ENCODE data around the gene KDM2B.

KDM2B gene

DNA sequence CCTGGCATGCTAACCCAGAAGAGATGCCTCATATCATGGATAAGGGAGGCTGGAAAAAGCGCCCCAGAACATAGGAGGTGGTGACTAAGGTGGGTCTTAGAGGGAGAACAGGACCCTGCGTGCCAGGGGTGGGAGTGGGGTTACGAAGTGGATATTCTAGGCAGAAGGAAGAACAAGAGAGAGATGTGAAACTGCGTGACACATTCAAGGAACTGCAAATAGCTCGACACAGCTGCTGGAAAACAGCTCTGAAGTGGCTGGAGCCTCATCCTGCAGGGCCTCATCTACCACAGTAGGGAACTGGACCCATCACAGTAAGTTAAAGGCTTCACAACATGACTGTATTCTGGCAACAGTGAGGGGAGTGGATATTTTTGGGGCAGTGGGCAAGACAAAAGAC lies 119.8 kb downstream of the KDM2B start:
- no peak for DNase-seq (ENCODE audit: low read depth)

DNA sequence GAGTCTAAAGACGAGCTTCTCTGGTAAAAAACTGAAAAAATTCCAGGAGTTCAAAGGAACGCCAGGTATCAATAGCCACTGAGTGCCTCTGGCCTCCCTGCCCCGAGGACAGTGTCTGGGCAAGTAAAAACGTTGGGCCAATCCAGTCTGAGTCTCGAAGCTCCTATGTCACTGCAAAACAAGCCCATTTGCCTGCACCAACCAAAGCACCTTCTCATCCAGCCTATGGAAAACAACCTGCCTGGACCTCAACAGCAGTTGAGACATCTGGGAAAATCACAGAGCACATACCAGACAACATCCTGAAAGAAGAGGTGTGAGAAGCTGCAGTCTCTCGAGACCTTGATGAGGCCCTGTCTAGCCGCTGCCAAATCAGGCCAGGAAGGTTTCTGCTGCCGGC lies 124.3 kb downstream of the KDM2B start:
- DNase-seq (ENCODE audit: low read depth), result no peak

GRCh38 chr12:121455766-121456420 lies 124.9 kb downstream of the KDM2B start:
- no peak for DNase-seq (ENCODE audit: low read depth)

GRCh38 chr12:121454921-121455320 lies 125.9 kb downstream of the KDM2B start:
- no peak for DNase-seq (ENCODE audit: low read depth)

- no peak for DNase-seq (ENCODE audit: low read depth)
These were observed 127.2 kb downstream of the KDM2B start for GRCh38 chr12:121453629-121454028.

DNA sequence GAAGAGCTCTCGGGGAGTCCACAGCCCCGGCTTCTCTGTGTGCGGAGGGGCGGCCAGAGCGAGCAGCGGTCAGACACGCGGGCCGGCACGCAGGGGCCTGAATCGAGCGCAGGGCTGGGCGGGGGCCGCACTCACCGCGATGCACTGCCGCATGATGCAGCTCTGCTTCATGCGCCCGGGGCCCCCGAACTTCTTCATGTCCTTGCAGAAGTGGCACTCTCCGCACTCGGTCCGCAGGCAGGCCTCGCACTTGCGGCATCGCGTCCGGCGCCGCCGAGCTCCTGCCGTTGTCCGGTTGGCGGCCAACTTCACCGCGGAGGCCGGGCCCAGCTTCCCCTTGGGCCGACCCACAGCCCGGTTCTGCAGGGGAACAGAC lies 127.8 kb downstream of the KDM2B start:
- no peak for DNase-seq (ENCODE audit: low read depth)

GRCh38 chr12:121452340-121452984 lies 128.4 kb downstream of the KDM2B start:
- no peak for DNase-seq (ENCODE audit: low read depth)

DNA sequence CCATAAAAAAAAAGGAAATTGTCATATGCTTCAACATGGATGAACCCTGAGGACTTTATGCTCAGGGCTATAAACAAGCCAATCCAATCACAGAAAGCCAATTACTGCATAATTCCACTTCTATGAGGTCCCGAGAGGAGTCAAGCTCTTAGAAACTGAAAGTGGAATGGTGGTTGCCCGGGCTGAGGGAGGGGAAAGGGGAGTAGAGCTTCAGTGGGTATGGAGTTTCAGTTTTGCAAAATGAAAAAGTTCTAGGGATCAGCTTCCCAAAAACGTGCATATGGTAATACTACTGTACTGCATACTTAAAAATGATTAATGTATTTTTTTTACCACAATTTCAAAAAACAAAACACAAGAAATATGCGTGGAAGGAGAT lies 128.9 kb downstream of the KDM2B start:
- no peak for DNase-seq (ENCODE audit: low read depth)

- DNase-seq (ENCODE audit: low read depth), result no peak
These were observed 132.0 kb downstream of the KDM2B start for GRCh38 chr12:121448771-121449315.

- no peak for DNase-seq (ENCODE audit: low read depth)
These were observed 134.1 kb downstream of the KDM2B start for GRCh38 chr12:121446750-121447149.

DNA sequence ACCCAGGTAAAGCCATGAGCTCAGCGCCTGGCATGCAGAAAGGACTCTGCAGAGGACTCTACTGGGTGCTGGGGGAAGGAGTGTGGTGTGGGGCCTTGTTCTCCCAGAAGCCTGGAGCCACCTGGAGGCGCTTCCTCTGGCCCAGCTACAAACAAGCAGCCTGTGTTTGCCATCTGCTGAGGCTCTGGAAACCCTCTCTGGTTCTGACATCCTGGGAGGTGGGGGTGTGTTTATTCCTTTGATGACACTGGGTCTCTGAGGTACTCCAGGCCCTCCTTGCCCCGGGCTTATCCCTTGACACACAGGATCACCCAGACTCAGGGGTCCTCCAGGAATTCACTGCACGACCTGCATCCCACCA lies 136.0 kb downstream of the KDM2B start:
- DNase-seq (ENCODE audit: low read depth), result no peak

- DNase-seq (ENCODE audit: low read depth), result no peak
These were observed 136.6 kb downstream of the KDM2B start for GRCh38 chr12:121443911-121444841.

DNA sequence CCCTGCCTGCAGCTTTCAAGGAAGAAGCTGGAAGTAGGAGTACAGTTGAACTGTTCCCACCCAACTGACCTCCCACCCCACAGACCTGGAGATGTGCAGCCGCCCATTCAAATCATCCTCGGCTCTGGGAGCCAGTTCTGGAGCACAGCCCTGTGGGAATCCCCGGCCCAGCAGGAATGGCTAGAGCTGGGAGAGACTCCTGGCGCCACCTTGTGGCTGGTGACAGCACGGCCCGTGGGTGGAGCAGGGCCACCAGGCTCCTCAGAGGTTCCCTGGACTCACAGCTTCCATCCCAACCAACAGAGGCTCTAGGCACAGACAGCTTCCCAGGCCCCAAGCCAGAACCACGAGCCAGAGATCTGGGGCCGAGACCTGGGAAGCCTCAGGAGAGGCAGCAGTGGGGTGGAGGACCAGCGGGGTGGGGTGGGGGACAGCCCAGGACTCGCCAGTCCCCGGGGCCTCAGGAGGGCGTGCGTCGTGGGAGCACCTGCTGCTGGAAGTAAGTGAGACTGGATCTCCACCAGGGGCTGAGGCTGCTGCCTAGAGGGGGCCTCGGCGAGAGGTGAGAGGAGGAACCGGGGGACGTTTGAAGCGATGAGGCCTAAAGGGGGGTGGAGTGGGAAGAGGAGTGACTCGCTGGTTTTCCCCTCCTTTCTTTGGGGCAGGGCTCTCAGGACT lies 137.5 kb downstream of the KDM2B start:
- DNase-seq (ENCODE audit: low read depth), result peak; percentile 37

DNA sequence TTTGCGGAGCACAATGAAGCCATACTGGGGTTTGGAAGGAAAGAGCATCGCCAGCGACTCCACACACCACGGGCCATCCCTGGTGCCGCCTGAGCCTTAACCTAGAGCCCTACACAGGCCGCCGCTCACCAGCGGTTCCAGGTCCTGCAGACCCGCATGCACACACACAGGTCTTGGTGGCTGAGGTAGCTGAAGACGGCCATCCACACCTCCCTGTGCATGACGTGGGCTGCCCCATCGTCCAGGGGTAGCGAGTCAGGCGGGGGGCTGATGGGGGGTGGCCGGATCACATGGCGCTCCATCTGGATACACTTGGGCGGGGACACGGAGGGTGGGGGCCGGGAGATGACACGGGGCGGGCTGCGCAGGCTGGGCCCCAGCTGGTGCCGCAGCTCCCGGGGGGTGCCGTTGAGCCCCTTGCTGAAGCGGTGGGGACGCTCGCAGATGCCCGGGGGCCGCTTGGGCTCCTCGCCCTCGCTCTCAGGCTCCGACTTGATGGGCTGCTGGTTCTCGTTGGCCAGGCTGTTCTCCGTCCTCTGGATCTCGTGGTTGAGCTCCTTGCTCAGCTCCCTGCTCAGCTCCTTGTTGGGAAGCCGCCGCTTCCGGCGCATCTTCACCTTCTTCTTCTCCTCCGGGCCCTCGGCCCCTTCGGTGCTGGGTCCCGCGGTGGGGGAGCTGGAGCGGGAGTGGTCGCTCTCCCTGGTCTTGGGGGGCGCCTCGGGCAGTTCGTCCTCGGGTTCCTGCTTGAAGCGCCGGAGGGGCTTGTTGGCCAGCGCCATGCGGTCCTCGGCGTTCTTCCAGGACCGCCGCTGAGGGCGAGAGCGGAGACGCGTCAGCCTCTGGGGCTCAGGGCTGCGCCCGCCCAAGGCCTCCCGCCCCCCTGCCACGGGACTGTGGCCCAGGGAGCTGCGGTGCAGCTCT lies 138.5 kb downstream of the KDM2B start:
- no peak for DNase-seq (ENCODE audit: low read depth)

DNA sequence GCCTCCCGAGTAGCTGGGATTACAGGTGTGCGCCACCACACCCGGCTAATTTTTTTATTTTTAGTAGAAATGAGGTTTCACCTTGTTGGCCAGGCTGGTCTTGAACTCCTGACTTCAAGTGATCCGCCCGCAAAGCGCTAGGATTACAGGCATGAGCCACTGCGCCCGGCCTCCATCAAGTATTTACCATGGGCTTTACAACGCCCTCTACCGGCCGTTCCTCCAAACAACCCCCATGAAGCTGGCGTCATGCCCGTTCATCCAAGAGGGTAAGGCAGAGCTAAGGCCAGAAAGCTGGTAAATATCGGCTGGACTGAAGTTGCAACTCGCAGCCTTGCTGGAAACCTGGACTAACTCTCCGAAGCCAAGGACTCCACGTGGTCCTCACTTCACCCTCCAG lies 139.3 kb downstream of the KDM2B start:
- DNase-seq (ENCODE audit: low read depth), result no peak

- DNase-seq (ENCODE audit: low read depth), result no peak
These were observed 140.1 kb downstream of the KDM2B start for GRCh38 chr12:121440768-121441167.

GRCh38 chr12:121439715-121440114 lies 141.1 kb downstream of the KDM2B start:
- DNase-seq (ENCODE audit: low read depth), result no peak

- no peak for DNase-seq (ENCODE audit: low read depth)
These were observed 141.9 kb downstream of the KDM2B start for GRCh38 chr12:121438905-121439304.

- no peak for DNase-seq (ENCODE audit: low read depth)
These were observed 144.1 kb downstream of the KDM2B start for GRCh38 chr12:121436706-121437105.

DNA sequence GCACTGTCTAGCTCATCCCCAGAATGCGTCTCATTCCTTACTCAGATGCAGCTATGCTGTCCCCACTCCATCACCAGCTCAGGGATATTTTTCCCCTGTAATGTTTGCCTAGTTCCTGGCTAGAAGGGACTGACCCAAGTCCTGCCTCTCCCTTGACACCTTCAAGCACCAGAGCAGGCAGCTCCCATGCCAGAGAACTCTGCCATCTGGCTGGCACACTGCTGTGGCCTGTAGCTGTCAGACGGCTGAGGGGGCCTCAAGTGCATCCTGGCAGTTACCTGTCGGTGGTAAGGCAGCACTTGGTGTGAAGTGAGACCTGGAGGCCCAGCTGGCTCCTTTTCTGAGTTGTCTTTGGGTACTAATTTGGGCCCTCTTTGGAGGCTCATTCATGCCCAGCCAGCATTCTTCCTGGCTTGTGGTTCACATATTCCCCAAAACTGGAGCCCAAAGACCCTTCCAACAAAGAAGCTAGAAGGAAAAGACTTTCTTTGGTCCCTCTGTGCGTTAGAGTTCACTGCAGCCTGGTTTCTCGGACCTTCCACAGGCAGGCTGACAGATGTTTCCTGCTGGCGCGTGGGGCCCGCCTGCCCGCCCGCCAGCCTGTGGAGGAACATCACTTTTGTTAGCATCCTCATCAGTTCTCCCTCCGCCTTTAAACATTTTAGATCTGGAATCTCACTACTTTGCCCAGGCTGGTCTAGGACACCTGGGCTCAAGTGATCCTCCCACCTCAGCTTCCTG lies 147.9 kb downstream of the KDM2B start:
- no peak for DNase-seq (ENCODE audit: low read depth)
